H9 (cell line): ENCODE data around the gene CPA4. TPM values are rescaled to one million over a fixed set of nuclear protein-coding genes. Genes with fewer than 3 reads are reported as not detected.

Experiments used
- DNase-seq: peaks from one replicate; pipeline ENCODE4 v3.0.0-alpha.2; 2017
- H2AFZ ChIP-seq: one replicate; pipeline ENCODE4 v1.6.1; 2013; ENCODE audit warnings: mild to moderate bottlenecking, low read length, control low read depth, moderate library complexity
- H2AK5ac ChIP-seq: 2 replicates; pipeline ENCODE4 v1.6.1; 2013; ENCODE audit warnings: low read length, control low read depth, mixed read lengths; ENCODE audit not compliant: insufficient read length
- H2BK120ac ChIP-seq: one replicate; pipeline ENCODE4 v1.6.1; 2013; ENCODE audit warnings: low read depth, mild to moderate bottlenecking, low read length, control low read depth, inconsistent platforms; ENCODE audit not compliant: poor library complexity, severe bottlenecking
- H2BK12ac ChIP-seq: 2 replicates; pipeline ENCODE4 v1.6.1; 2013; ENCODE audit warnings: low read length, control low read depth, mixed read lengths, low read depth; ENCODE audit not compliant: insufficient read length
- H2BK15ac ChIP-seq: 2 replicates; pipeline ENCODE4 v1.6.1; 2013; ENCODE audit warnings: low read depth, low read length, control low read depth
- H2BK20ac ChIP-seq: one replicate; pipeline ENCODE4 v1.6.1; 2013; ENCODE audit warnings: low read depth, mild to moderate bottlenecking, low read length, control low read depth, inconsistent platforms; ENCODE audit not compliant: poor library complexity, severe bottlenecking
- H2BK5ac ChIP-seq: 2 replicates; pipeline ENCODE4 v1.6.1; 2013; ENCODE audit warnings: low read length, control low read depth, mixed read lengths; ENCODE audit not compliant: insufficient read length
- H3K14ac ChIP-seq: 2 replicates; pipeline ENCODE4 v1.6.1; 2013; ENCODE audit warnings: low read length, control low read depth; ENCODE audit not compliant: insufficient read depth
- H3K18ac ChIP-seq: 2 replicates; pipeline ENCODE4 v1.6.1; 2013; ENCODE audit warnings: low read depth, mild to moderate bottlenecking, mixed read lengths, low read length, control low read depth; ENCODE audit not compliant: insufficient read length
- H3K23ac ChIP-seq: 2 replicates; pipeline ENCODE4 v1.6.1; 2013; ENCODE audit warnings: low read length, control low read depth, mixed read lengths, low read depth; ENCODE audit not compliant: insufficient read length
- H3K23me2 ChIP-seq: 2 replicates; pipeline ENCODE4 v1.6.1; 2013; ENCODE audit warnings: low read depth, mild to moderate bottlenecking, mixed read lengths, low read length, control low read depth; ENCODE audit not compliant: insufficient read length, poor library complexity, severe bottlenecking
- H3K27ac ChIP-seq: 2 replicates; pipeline ENCODE4 v1.5.1; 2013; ENCODE audit warnings: low read length, control low read depth, mixed read lengths, low read depth; ENCODE audit not compliant: insufficient read length
- H3K27me3 ChIP-seq: 2 replicates; pipeline ENCODE4 v1.6.1; 2013; ENCODE audit warnings: low read length, control low read depth, inconsistent platforms; ENCODE audit not compliant: insufficient read depth
- H3K4ac ChIP-seq: 2 replicates; pipeline ENCODE4 v1.6.1; 2013; ENCODE audit warnings: low read depth, mild to moderate bottlenecking, control low read depth, inconsistent platforms, low read length, moderate library complexity
- H3K4me1 ChIP-seq: 2 replicates; pipeline ENCODE4 v1.6.1; 2013; ENCODE audit warnings: low read length, control low read depth, inconsistent platforms; ENCODE audit not compliant: insufficient read depth
- H3K4me2 ChIP-seq: 2 replicates; pipeline ENCODE4 v1.6.1; 2013; ENCODE audit warnings: low read length, control low read depth, mixed read lengths; ENCODE audit not compliant: insufficient read length, insufficient read depth
- H3K56ac ChIP-seq: 2 replicates; pipeline ENCODE4 v1.6.1; 2013; ENCODE audit warnings: low read depth, mild to moderate bottlenecking, mixed read lengths, low read length, control low read depth; ENCODE audit not compliant: insufficient read length
- H3K79me1 ChIP-seq: 2 replicates; pipeline ENCODE4 v1.6.1; 2013; ENCODE audit warnings: low read depth, mild to moderate bottlenecking, moderate library complexity, low read length, control low read depth, inconsistent platforms; ENCODE audit not compliant: insufficient read depth, poor library complexity, severe bottlenecking
- H3K79me2 ChIP-seq: 2 replicates; pipeline ENCODE4 v1.6.1; 2013; ENCODE audit warnings: low read length, control low read depth, inconsistent platforms; ENCODE audit not compliant: insufficient read depth
- H3K9ac ChIP-seq: 2 replicates; pipeline ENCODE4 v1.6.1; 2013; ENCODE audit warnings: low read length, control low read depth, mixed read lengths; ENCODE audit not compliant: insufficient read length; ENCODE audit errors: extremely low read depth
- H3K9me3 ChIP-seq: one replicate; pipeline ENCODE4 v1.6.1; 2013; ENCODE audit warnings: low read depth, low read length, inconsistent platforms; ENCODE audit not compliant: control insufficient read depth
- H3T11ph ChIP-seq: one replicate; pipeline ENCODE4 v1.6.1; 2013; ENCODE audit warnings: mild to moderate bottlenecking, low read length, control low read depth, inconsistent platforms
- H4K20me1 ChIP-seq: one replicate; pipeline ENCODE4 v1.6.1; 2013; ENCODE audit not compliant: control insufficient read depth, insufficient read length, insufficient read depth
- H4K5ac ChIP-seq: 2 replicates; pipeline ENCODE4 v1.6.1; 2013; ENCODE audit warnings: low read depth, mild to moderate bottlenecking, mixed read lengths, low read length, control low read depth; ENCODE audit not compliant: insufficient read length
- H4K8ac ChIP-seq: replicated peaks from 2 replicates; pipeline ENCODE4 v1.6.1; 2013; ENCODE audit warnings: low read length, control low read depth, mixed read lengths, low read depth; ENCODE audit not compliant: insufficient read length
- H4K91ac ChIP-seq: 2 replicates; pipeline ENCODE4 v1.6.1; 2013; ENCODE audit warnings: low read depth, mild to moderate bottlenecking, moderate library complexity, mixed read lengths, low read length, control low read depth; ENCODE audit not compliant: insufficient read length
- H3K27ac Mint-ChIP-seq, 3 experiments: 2 replicates in 2 of 3; 3 replicates in 1 of 3; pipeline ENCODE4 v1.8.0; 2020 to 2021; ENCODE audit warnings: mixed read lengths in 3 of 3, mild to moderate bottlenecking in 1 of 3, moderate library complexity in 1 of 3
- H3K27me3 Mint-ChIP-seq: 2 replicates; pipeline ENCODE4 v1.8.0; 2021; ENCODE audit warnings: low read depth, mild to moderate bottlenecking, moderate library complexity, mixed read lengths
- H3K36me3 Mint-ChIP-seq, 3 experiments: 2 replicates in 2 of 3; 3 replicates in 1 of 3; pipeline ENCODE4 v1.8.0; 2020 to 2021; ENCODE audit warnings: low read depth in 3 of 3, mixed read lengths in 3 of 3; ENCODE audit not compliant: insufficient read depth in 1 of 3
- H3K4me1 Mint-ChIP-seq, 2 experiments: 2 replicates each; pipeline ENCODE4 v1.8.0; 2020; ENCODE audit warnings: mixed read lengths in 2 of 2
- H3K4me3 Mint-ChIP-seq, 2 experiments: 2 replicates in 1 of 2; 3 replicates in 1 of 2; pipeline ENCODE4 v1.8.0; 2020 to 2021; ENCODE audit warnings: mild to moderate bottlenecking in 2 of 2, mixed read lengths in 2 of 2, moderate library complexity in 1 of 2
- H3K9me3 Mint-ChIP-seq, 2 experiments: 2 replicates in 1 of 2; 3 replicates in 1 of 2; pipeline ENCODE4 v1.8.0; 2020; ENCODE audit warnings: mild to moderate bottlenecking in 2 of 2, mixed read lengths in 2 of 2, moderate library complexity in 1 of 2
- WGBS: extraction: QIAGEN DNeasy Blood & Tissue Kit; methylation state at CpG from one replicate; pipeline ENCODE4 v1.1.7; 2013; ENCODE audit warnings: missing lambda C conversion rate, low lambda C conversion rate, mixed read lengths; ENCODE audit not compliant: insufficient read length; ENCODE audit errors: extremely low coverage; 5-methylcytosine and 5-hydroxymethylcytosine counted together
- total RNA-seq: library from RNA; stranded (reverse); gene quantifications from 2 replicates; pipeline ENCODE4 v1.2.1, GENCODE V29; 2021
- TF ChIP-seq, protein P1 (sequence below): fragments of 200-600 bp; sonication (generic); conservative IDR thresholded peaks from 3 replicates; pipeline ENCODE4 v1.8.0; 2021; ENCODE audit warnings: antibody characterized with exemption, mild to moderate bottlenecking

The CPA4 gene
- total RNA-seq, 1 experiment from 2014 or later, result not detected

DNA sequence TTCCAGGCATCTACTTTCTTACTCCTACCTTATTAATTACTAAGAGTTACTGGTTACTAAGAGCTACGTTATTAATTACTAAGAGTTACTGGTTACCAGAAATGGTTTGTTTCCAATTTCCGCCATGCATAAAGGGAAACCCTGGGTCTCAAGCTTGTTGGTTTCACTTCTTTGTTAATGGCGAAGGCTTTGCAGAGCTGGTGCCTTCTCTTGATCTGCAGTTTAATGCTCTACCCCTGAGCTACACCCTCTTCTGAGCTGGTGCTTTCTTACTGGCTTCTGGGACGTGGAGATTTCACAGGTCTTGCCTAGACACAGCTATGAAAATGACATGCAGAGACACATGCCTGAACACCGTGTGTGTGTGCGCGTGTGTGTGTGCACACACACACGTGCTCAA, 560 bp downstream of the CPA4 start:
- peaks cover 0 to 8% of the 10 kb centered on the region in 2 experiments; a peak in 2 of 5 replicates for H3K9me3 Mint-ChIP-seq
- no peak overlapping the region for H3K4ac ChIP-seq
- no peak overlapping the region for H4K91ac ChIP-seq
- no peaks in the 10 kb centered on the region; a peak in 1 of 7 replicates for H3K36me3 Mint-ChIP-seq
- no peak overlapping the region for H3K27ac Mint-ChIP-seq
- no peak for DNase-seq
- H3K27ac ChIP-seq, result no peak overlapping the region
- H3K4me1 ChIP-seq, result no peaks in the 10 kb centered on the region
- H3K9me3 ChIP-seq, result no peaks in the 10 kb centered on the region
- H3K4me1 Mint-ChIP-seq, result no peaks in the 10 kb centered on the region; a peak in 1 of 4 replicates
- no peak overlapping the region for H3K4me3 Mint-ChIP-seq
- H3K27me3 ChIP-seq, result no peaks in the 10 kb centered on the region
- H2BK120ac ChIP-seq, result no peak overlapping the region
- no peak overlapping the region for H3K4me2 ChIP-seq
- H3K56ac ChIP-seq, result no peak overlapping the region
- no peaks in the 10 kb centered on the region for H3K79me2 ChIP-seq
- H3K14ac ChIP-seq, result no peak overlapping the region
- TF ChIP-seq, protein P1, sequence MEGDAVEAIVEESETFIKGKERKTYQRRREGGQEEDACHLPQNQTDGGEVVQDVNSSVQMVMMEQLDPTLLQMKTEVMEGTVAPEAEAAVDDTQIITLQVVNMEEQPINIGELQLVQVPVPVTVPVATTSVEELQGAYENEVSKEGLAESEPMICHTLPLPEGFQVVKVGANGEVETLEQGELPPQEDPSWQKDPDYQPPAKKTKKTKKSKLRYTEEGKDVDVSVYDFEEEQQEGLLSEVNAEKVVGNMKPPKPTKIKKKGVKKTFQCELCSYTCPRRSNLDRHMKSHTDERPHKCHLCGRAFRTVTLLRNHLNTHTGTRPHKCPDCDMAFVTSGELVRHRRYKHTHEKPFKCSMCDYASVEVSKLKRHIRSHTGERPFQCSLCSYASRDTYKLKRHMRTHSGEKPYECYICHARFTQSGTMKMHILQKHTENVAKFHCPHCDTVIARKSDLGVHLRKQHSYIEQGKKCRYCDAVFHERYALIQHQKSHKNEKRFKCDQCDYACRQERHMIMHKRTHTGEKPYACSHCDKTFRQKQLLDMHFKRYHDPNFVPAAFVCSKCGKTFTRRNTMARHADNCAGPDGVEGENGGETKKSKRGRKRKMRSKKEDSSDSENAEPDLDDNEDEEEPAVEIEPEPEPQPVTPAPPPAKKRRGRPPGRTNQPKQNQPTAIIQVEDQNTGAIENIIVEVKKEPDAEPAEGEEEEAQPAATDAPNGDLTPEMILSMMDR, result no peak
- H4K8ac ChIP-seq, result no peak overlapping the region
- H2BK20ac ChIP-seq, result no peak overlapping the region
- H3K9ac ChIP-seq, result no peak overlapping the region
- no peaks in the 10 kb centered on the region for H3K79me1 ChIP-seq
- H2BK15ac ChIP-seq, result no peak overlapping the region
- no peak overlapping the region for H2AFZ ChIP-seq
- WGBS, result no CpG with 5 or more reads among the region's 8 CpGs
- no peak overlapping the region for H2BK12ac ChIP-seq
- no peak overlapping the region for H4K5ac ChIP-seq
- no peak overlapping the region for H3K18ac ChIP-seq
- no peak overlapping the region for H2BK5ac ChIP-seq
- no peak overlapping the region for H3T11ph ChIP-seq
- peaks cover 2% of the 10 kb centered on the region; the same call in 1 of the 2 replicates for H3K27me3 Mint-ChIP-seq
- H2AK5ac ChIP-seq, result no peak overlapping the region
- H4K20me1 ChIP-seq, result no peaks in the 10 kb centered on the region
- no peak overlapping the region for H3K23ac ChIP-seq
- no peaks in the 10 kb centered on the region for H3K23me2 ChIP-seq
